Karpas-422 (cell line): ENCODE measurements around the gene CTDP1. TPM values are rescaled to one million over a fixed set of nuclear protein-coding genes. Genes with fewer than 3 reads are reported as not detected.

Experiments used
- DNase-seq: peaks from one replicate; pipeline ENCODE4 v3.0.0-alpha.2; 2015
- H2AFZ ChIP-seq: fragments of 200-600 bp; sonication (generic); 2 replicates; pipeline ENCODE4 v1.6.1; 2014; ENCODE audit warnings: antibody characterized with exemption, low read length, mixed read lengths
- H3K27ac ChIP-seq: fragments of 200-600 bp; sonication (generic); 2 replicates; pipeline ENCODE4 v1.5.1; 2014; ENCODE audit warnings: mild to moderate bottlenecking, low read length, moderate library complexity
- H3K27me3 ChIP-seq: fragments of 200-600 bp; sonication (generic); 2 replicates; pipeline ENCODE4 v1.6.1; 2014; ENCODE audit warnings: low read length, mixed read lengths
- H3K36me3 ChIP-seq: fragments of 200-600 bp; sonication (generic); 2 replicates; pipeline ENCODE4 v1.6.1; 2014; ENCODE audit warnings: low read length, mixed read lengths; ENCODE audit not compliant: insufficient read depth
- H3K4me1 ChIP-seq: fragments of 200-600 bp; sonication (generic); 2 replicates; pipeline ENCODE4 v1.6.1; 2014; ENCODE audit warnings: mild to moderate bottlenecking, low read length, mixed read lengths
- H3K4me2 ChIP-seq: fragments of 200-600 bp; sonication (generic); 2 replicates; pipeline ENCODE4 v1.6.1; 2014; ENCODE audit warnings: low read length, low read depth, mild to moderate bottlenecking; ENCODE audit not compliant: poor library complexity, severe bottlenecking
- H3K4me3 ChIP-seq: fragments of 200-600 bp; sonication (generic); 2 replicates; pipeline ENCODE4 v1.5.1; 2014; ENCODE audit warnings: mild to moderate bottlenecking, antibody characterized with exemption, low read length, mixed read lengths
- H3K79me2 ChIP-seq: fragments of 200-600 bp; sonication (generic); 2 replicates; pipeline ENCODE4 v1.6.1; 2014; ENCODE audit warnings: mild to moderate bottlenecking, low read length, mixed read lengths
- H3K9ac ChIP-seq: fragments of 200-600 bp; sonication (generic); 2 replicates; pipeline ENCODE4 v1.6.0; 2014; ENCODE audit warnings: low read length
- H3K9me2 ChIP-seq: fragments of 200-600 bp; sonication (generic), shearing (Covaris generic); replicated peaks from 2 replicates; pipeline ENCODE4 v1.6.0; 2014; ENCODE audit warnings: mild to moderate bottlenecking, low read length, moderate library complexity; ENCODE audit not compliant: insufficient read depth
- H3K9me3 ChIP-seq: fragments of 300-700, 200-600 bp; sonication (generic); 2 replicates; pipeline ENCODE4 v1.6.1; 2014; ENCODE audit warnings: low read length, mixed read lengths
- H4K20me1 ChIP-seq: fragments of 200-600 bp; sonication (generic); 2 replicates; pipeline ENCODE4 v1.6.1; 2014; ENCODE audit warnings: mild to moderate bottlenecking, antibody characterized with exemption, low read length, low read depth; ENCODE audit not compliant: insufficient read depth
- total RNA-seq: library from RNA; depleted of rRNA; stranded (reverse); fragments of >200 nt; shearing (Covaris generic); gene quantifications from 2 replicates; pipeline ENCODE4 v1.2.3, GENCODE V29; 2014; ENCODE audit warnings: low replicate concordance

The CTDP1 gene
- total RNA-seq, 1 experiment from 2014 or later = 14.1 TPM

GRCh38 chr18:79797518-79798345 lies 118.1 kb downstream of the CTDP1 start, which contains the start of gene KCNG2:
TSS of gene KCNG2 (plus strand) at chr18:79797938. CDS start at chr18:79863668, 65,730 bp downstream.
- Histone ChIP-seq H3K9me3 (no peaks in the 10 kb centered on the region), H3K9me2 (no peaks in the 10 kb centered on the region), H4K20me1 (no peaks in the 10 kb centered on the region), H3K36me3 (no peaks in the 10 kb centered on the region), H3K27ac (no peak within 1 kb of the TSS), H3K79me2 (no peaks in the 10 kb centered on the region), H3K4me2 (no peak within 1 kb of the TSS), H2AFZ (no peak within 1 kb of the TSS), H3K4me1 (no peaks in the 10 kb centered on the region), H3K27me3 (no peaks in the 10 kb centered on the region), H3K4me3 (no peak within 1 kb of the TSS), H3K9ac (no peak within 1 kb of the TSS)
- no peak for DNase-seq

- DNase-seq = no peak
- H3K4me3 ChIP-seq = no peak overlapping the region
- H3K4me1 ChIP-seq = no peaks in the 10 kb centered on the region
- H3K9me2 ChIP-seq = no peaks in the 10 kb centered on the region
- no peaks in the 10 kb centered on the region for H3K27me3 ChIP-seq
- no peaks in the 10 kb centered on the region for H3K79me2 ChIP-seq
- H4K20me1 ChIP-seq = no peaks in the 10 kb centered on the region
- H3K27ac ChIP-seq = no peak overlapping the region
- no peaks in the 10 kb centered on the region for H3K36me3 ChIP-seq
- H3K4me2 ChIP-seq = no peak overlapping the region
- no peak overlapping the region for H2AFZ ChIP-seq
- no peak overlapping the region for H3K9ac ChIP-seq
- H3K9me3 ChIP-seq = no peaks in the 10 kb centered on the region
Observed at GRCh38 chr18:79798346-79798998, 118.9 kb downstream of the CTDP1 start.

DNA sequence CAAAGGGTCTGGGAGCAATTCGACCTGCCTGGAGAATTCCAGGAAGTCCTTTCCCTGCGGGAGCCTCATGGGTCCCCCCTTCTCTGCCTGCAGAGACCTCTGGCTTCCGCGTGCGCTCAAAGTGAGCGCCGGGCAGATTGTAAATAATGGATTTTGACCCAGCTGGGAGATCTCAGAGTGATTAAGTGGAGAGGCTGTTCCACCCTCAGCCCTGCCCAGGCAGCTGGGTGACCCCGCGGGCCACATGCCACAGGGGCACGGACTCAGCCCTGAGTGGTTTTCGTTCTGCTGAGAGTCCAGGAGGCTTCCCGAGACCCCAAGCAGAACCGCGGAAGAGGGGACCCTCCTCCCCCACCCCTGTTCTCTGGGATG lies 119.4 kb downstream of the CTDP1 start:
- no peak overlapping the region for H3K9ac ChIP-seq
- no peaks in the 10 kb centered on the region for H3K9me2 ChIP-seq
- DNase-seq = no peak
- H3K4me2 ChIP-seq = no peak overlapping the region
- H3K36me3 ChIP-seq = no peaks in the 10 kb centered on the region
- H3K4me1 ChIP-seq = no peaks in the 10 kb centered on the region
- no peak overlapping the region for H3K27ac ChIP-seq
- H3K4me3 ChIP-seq = no peak overlapping the region
- H3K79me2 ChIP-seq = no peaks in the 10 kb centered on the region
- no peaks in the 10 kb centered on the region for H4K20me1 ChIP-seq
- H3K27me3 ChIP-seq = no peaks in the 10 kb centered on the region
- no peak overlapping the region for H2AFZ ChIP-seq
- H3K9me3 ChIP-seq = no peaks in the 10 kb centered on the region

GRCh38 chr18:79799619-79800370 lies 120.2 kb downstream of the CTDP1 start:
- Histone ChIP-seq H3K4me2 (no peak overlapping the region), H3K27me3 (no peaks in the 10 kb centered on the region), H3K9me2 (no peaks in the 10 kb centered on the region), H3K9me3 (no peaks in the 10 kb centered on the region), H2AFZ (no peak overlapping the region), H3K79me2 (no peaks in the 10 kb centered on the region), H3K27ac (no peak overlapping the region), H3K9ac (no peak overlapping the region), H3K4me3 (no peak overlapping the region), H4K20me1 (no peaks in the 10 kb centered on the region), H3K4me1 (no peaks in the 10 kb centered on the region), H3K36me3 (no peaks in the 10 kb centered on the region)
- no peak for DNase-seq

- H3K27ac ChIP-seq = no peak overlapping the region
- no peak overlapping the region for H3K4me2 ChIP-seq
- H3K4me1 ChIP-seq = no peaks in the 10 kb centered on the region
Observed at GRCh38 chr18:79800371-79801180, 121.0 kb downstream of the CTDP1 start.

DNA sequence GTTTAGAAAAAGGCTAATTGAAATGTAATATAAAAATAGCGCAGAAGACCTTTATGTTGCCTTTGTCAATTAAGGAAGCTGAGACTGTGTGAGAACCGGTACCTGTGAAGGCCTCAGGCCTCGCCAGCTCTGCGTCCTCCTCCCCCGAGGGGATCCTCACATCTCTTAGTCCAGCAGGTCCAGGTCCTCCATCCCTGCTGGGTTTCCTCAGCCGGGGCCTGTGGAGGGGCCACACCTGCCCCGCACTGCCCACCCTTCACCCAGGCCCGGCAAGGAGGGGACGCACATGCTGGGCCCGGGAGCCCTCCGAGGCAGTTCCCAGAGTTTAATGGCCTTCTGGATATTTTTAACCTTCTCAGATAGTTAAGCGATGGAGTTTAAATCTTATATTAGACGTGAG lies 121.6 kb downstream of the CTDP1 start:
- no peak overlapping the region for H3K27ac ChIP-seq

More at GRCh38 chr18:79800371-79801180, 121.0 kb downstream of the CTDP1 start:
- H4K20me1 ChIP-seq = no peaks in the 10 kb centered on the region
- DNase-seq = no peak
- no peak overlapping the region for H3K4me3 ChIP-seq
- H3K9me2 ChIP-seq = no peaks in the 10 kb centered on the region
- H3K27me3 ChIP-seq = no peaks in the 10 kb centered on the region
- H3K9me3 ChIP-seq = no peaks in the 10 kb centered on the region
- no peaks in the 10 kb centered on the region for H3K36me3 ChIP-seq
- no peaks in the 10 kb centered on the region for H3K79me2 ChIP-seq
- H3K9ac ChIP-seq = no peak overlapping the region
- no peak overlapping the region for H2AFZ ChIP-seq

GRCh38 chr18:79801641-79802040 lies 122.0 kb downstream of the CTDP1 start:
- Histone ChIP-seq H3K4me3 (no peak overlapping the region), H4K20me1 (no peaks in the 10 kb centered on the region), H3K36me3 (no peaks in the 10 kb centered on the region), H3K9ac (no peak overlapping the region), H3K27me3 (no peaks in the 10 kb centered on the region), H3K4me1 (no peaks in the 10 kb centered on the region), H3K27ac (no peak overlapping the region), H3K4me2 (no peak overlapping the region), H3K9me2 (no peaks in the 10 kb centered on the region), H2AFZ (no peak overlapping the region), H3K9me3 (no peaks in the 10 kb centered on the region), H3K79me2 (no peaks in the 10 kb centered on the region)
- no peak for DNase-seq

More for the DNA sequence above, 121.6 kb downstream of the CTDP1 start:
- Histone ChIP-seq H3K9me3 (no peaks in the 10 kb centered on the region), H3K9ac (no peak overlapping the region), H3K4me3 (no peak overlapping the region), H3K9me2 (no peaks in the 10 kb centered on the region), H2AFZ (no peak overlapping the region), H4K20me1 (no peaks in the 10 kb centered on the region), H3K36me3 (no peaks in the 10 kb centered on the region), H3K4me1 (no peaks in the 10 kb centered on the region), H3K4me2 (no peak overlapping the region), H3K79me2 (no peaks in the 10 kb centered on the region), H3K27me3 (no peaks in the 10 kb centered on the region)
- DNase-seq = no peak
